OCI-LY7 (cell line): ENCODE data around the gene MEF2A.

Experiments
- CTCF ChIP-seq: fragments of 200-600 bp; sonication (generic); conservative IDR thresholded peaks from 2 replicates; pipeline ENCODE4 v1.5.1; 2014; ENCODE audit warnings: mild to moderate bottlenecking, antibody characterized with exemption, low read length, moderate library complexity, mixed read lengths
- EZH2phosphoT487 ChIP-seq: fragments of 200-600 bp; sonication (generic); IDR thresholded peaks from 2 replicates; pipeline ENCODE4 v1.6.1; 2018; ENCODE audit warnings: low read depth, borderline replicate concordance, mild to moderate bottlenecking, mixed run types, antibody characterized with exemption, low read length, moderate library complexity, mixed read lengths

- TF ChIP-seq CTCF = no peak
- no peak for TF ChIP-seq EZH2phosphoT487
Observed at GRCh38 chr15:99565049-99565298, 810 bp upstream of the MEF2A start.
